NK-92 (cell line): Measurements from ENCODE around the gene CD209.
"Not testable (repeated sequence)": the region's sequence is repeated elsewhere in the genome, so short reads cannot be mapped to it uniquely, and the experiment has no call there.

Experiments
- DNase-seq: peaks from one replicate; lab custom pipeline; 2025; ENCODE audit not compliant: unreplicated experiment; lab: John Stamatoyannopoulos, UW

The CD209 gene

DNA sequence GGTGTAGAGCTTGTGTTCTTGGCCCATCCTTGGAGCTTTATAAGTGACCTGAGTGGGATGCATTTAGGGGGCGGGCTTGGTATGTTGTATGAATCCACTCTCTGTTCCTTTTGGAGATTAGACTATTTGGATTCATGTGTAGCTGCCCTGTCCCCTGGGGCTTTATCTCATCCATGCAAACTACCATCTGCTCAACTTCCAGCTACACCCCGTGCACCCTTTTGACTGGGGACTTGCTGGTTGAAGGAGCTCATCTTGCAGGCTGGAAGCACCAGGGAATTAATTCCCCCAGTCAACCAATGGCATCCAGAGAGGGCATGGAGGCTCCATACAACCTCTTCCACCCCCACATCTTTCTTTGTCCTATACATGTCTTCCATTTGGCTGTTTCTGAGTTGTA is 21.8 kb upstream of the CD209 start:
- no peak for DNase-seq

DNA sequence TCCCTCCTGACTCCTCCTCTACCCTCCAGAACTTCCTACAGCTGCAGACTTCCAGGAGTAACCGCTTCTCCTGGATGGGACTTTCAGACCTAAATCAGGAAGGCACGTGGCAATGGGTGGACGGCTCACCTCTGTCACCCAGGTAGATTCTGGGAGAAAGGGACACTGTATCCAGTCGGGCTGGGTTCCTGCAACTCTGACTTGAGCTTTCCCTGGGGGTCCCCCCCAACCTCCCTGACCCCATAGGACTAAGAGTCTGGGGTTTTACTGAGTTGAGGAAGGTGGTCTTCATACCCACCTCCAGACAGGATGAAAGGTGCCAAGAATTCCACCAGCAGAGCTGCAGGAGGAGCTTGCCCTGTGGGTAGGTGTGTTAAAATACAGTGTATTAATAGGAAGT is 20.2 kb upstream of the CD209 start:
- no peak for DNase-seq

DNA sequence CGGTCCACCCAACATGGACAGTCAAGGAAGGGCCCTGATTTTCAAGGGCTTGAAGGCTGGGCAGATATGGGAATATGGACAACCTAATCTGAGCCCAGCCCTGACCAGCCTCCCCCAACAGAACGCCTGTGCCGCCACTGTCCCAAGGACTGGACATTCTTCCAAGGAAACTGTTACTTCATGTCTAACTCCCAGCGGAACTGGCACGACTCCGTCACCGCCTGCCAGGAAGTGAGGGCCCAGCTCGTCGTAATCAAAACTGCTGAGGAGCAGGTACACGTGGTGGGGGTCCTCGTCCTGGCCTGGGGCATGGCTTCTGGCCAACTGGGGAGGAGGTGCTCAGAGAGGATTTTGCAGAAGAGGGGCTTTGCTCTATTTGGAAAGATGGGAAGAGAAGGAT is 19.2 kb upstream of the CD209 start:
- no peak for DNase-seq

GRCh38 chr19:7765043-7765442 is 17.7 kb upstream of the CD209 start:
- DNase-seq: not testable (repeated sequence)

- not testable (repeated sequence) for DNase-seq
Measured at GRCh38 chr19:7764157-7764556, 16.8 kb upstream of the CD209 start.

DNA sequence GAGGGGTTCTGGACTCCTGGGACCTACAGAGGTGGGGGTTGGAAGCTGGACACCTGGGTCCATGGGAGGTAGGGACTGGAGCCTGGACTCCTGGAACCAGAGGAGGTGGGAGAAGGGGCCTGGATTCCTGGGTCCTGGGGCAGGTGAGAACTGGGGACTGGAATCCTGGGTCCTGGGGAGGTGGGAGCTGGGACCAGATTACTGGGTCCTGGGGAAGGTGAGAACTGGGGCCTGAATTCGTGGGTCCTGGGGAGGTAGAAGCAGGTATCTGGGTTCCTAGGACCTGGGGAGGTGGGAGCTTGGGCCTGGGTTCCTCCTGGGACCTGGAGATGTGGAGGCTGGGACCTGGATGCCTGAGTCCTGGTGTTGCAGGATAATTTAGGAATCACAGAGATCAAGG is 16.4 kb upstream of the CD209 start:
- no peak for DNase-seq

GRCh38 chr19:7762719-7763293 is 15.5 kb upstream of the CD209 start, which contains the start of gene CLEC4M:
Gene CLEC4M, plus strand, starts transcription at chr19:7763243. Its CDS starts 24 bp downstream, at chr19:7763267.
- DNase-seq: no peak

DNA sequence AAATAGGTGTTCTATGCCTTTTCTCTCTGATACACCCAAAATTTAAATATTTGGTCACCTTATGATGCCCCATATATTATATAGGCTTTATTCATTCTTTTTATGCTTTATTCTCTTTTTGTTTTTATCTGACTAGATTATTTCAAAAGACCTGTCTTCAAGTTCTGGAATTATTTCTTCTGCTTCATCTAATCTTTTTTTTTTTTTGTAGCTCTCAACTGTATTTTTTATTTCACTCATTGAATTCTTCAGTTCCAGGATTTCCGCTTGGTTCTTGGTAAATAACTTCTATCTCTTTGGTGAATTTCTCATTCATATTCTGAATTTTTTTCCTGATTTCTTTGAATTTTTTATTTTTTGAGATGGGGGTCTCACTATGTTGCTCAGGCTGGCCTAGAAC is 11.8 kb upstream of the CD209 start:
- DNase-seq: no peak

DNA sequence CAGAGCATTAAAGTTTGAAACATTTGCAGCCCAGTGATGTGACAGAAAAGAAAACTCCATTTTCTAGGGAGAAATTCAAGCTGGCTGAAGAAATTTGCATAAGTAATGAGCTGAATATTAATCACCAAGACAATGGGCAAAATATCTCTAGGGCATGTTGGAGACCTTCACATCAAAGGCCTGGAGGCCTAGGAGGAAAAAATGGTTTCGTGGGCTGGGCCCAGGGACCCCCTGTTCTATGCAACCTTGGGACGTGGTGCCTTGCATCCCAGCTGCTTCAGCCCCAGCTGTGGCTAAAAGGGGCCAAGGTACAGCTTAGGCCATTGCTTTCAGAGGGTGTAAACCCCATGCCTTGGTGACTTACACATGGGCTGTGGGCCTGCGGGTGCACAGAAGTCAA is 10.0 kb upstream of the CD209 start:
- no peak for DNase-seq

GRCh38 chr19:7756258-7756657 is 8.9 kb upstream of the CD209 start:
- DNase-seq: no peak

DNA sequence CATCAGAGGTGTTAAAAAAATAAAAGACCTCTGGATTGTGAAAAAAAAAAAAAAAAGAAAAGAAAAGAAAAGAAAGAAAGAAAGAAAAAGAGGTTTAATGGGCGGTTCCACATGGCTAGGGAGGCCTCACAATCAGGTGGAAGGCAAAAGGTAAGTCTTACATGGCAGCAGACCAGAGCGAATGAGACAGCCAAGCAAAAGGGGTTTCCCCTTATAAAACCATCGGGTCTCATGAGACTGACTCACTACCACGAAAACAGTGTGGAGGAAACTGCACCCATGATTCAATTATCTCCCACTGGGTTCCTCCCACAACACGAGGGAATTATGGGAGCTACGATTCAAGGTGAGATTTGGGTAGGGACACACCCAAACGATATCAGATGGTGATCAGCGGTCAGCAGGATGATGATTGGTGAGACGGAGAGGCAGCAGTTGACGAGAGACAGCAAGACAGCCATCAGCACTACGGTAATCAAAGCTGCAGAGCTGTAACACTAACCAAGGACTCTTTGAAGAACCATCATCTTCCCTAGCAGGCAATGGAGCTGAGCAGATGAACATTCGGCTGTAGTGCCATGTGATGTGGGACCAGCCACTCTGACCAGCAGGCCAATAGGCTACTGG is 3.9 kb upstream of the CD209 start:
- DNase-seq: no peak

- DNase-seq: no peak
Measured at GRCh38 chr19:7748756-7749155, 1.4 kb upstream of the CD209 start.

GRCh38 chr19:7748171-7748570 is 837 bp upstream of the CD209 start:
- no peak for DNase-seq

DNA sequence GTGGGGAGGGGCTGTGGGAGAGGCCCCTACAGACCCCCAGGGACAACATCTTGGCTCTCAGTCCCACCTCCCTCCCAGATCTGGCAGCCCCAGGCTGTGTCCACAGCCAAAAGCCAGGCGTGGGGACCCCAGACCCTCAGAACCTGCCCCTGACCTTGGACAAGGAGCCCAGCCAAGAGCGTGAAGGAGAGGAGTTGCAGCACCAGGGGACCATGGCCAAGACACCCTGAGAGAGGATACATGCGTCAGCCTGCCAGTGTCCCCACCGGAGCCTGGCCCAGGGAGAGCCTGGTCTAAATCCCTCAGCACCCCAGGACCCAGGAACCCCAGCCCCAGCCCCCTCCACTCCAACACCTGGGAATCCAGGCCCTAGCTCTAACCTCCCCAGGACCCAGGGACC is 1.0 kb downstream of the CD209 start:
- DNase-seq: not testable (repeated sequence)

DNA sequence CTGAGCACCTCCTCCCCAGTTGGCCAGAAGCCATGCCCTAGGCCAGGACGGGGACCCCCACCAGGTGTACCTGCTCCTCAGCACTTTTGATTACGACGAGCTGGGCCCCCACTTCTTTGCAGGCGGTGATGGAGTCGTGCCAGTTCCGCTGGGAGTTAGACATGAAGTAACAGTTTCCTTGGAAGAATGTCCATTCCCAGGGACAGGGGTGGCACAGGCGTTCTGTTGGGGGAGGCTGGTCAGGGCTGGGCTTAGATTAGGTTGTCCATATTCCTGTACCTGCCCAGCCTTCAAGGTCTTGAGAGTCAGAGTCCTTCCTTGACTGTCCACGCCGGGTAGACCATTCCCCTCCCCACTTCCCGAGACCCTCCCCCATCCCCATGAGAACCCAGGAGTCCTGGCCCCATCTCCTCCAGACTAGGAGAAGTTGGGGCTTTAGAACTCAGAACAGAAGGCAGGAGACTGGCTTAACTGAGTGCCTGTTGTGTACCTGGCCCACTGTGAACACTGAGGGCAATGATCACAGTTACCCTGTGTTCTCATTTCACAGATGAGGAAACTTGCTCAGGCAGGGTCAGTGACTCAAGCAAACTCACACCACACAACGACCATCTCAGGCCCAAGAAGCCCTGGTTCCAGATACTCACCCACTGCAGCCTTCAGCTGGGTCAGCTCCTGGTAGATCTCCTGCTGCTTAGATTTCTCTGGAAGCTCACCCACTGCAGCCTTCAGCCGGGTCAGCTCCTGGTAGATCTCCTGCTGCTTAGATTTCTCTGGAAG is 2.3 kb downstream of the CD209 start:
- no peak for DNase-seq

DNA sequence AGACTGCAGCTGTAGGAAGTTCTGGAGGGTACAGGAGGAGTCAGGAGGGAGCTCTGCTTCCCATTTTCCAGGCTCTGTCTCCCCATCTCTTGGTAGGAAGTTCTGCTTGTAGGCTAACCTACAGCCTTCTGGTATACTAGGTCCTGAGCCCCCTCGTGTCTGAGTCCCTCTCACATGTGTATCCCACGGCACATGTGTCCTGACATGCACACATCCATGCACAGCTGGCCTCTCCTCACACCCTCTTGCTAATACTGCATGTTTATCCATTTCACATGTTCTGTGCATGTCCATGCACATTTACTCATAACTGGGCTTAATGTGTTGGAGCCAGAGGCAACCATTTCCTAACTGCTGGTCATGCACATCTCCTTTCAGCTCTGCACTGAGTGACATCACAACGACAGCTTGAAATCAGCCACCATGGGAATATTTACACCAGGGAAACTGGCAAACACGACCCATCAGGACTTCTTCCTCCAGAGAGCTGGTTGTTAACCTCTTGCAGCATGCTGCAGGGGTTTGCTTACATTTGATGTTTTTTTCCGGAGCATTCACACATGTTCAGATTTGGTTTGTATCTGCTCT is 3.0 kb downstream of the CD209 start:
- DNase-seq: no peak

DNA sequence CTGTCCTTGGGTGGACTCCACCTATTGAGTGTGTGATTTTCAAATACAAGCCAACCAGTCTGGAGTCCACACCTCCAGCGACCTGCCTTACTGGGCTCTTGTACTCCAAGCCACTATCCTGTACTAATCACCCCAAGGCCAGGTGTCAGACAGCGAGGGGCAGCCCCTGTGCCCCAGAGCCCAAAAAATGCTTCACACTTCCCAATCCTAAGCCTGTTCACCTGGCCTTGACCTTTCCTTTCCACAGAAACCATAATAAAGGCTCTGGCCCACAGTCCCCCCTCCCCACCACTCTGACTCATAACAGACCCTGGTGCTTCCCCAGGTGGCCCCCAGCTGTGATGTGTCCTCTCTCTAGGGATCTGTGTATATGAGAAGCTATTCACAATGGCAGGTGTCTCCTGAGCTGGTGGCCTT is 3.9 kb downstream of the CD209 start:
- no peak for DNase-seq

DNA sequence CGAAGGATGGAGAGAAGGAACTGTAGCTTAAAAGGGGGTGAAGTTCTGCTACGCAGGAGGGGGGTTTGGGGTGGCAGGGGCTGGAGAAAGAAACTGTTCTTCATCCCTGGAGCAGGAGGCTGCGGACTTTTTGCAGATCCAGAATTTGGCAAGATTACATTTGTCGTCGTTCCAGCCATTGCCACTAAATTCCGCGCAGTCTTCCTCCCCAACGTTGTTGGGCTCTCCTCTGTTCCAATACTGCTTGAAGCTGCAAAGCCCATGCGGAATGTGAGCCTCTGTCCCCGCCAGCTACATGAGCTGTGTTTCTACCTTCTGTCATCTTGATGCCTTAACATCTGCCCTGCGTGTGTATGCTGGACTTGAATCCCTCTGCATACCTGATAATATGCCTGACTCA is 4.3 kb downstream of the CD209 start:
- DNase-seq: no peak

DNA sequence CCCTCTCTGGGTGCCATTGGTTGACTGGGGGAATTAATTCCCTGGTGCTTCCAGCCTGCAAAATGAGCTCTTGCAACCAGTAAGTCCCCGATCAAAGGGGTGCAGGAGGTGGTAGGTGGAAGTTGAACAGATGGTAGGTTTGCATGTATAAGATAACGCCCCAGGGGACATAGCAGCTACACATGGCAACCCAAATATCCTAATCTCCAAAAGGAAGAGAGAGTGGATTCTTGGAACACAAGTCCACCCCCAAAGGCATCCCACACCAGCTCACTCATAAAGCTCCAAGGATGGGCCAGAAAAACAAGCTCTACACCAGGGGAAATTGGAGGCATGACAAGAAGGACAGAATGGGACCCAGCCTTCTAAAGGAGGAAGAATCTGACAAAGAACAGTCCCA is 4.8 kb downstream of the CD209 start:
- DNase-seq: no peak

DNA sequence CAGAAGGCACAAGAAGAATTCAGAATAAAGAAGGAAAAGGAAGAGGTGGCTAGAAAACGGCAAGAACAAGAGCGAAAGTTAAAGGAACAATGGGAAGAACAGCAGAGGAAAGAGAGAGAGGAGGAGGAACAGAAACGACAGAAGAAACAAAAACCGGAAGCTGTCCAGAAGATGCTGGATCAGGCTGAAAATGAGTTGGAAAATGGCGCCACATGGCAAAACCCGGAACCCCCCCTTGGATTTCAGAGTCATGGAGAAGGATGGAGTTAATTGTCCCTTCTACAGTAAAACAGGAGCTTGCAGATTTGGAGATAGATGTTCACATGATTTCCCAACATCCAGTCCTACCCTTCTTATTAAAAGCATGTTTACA is 6.7 kb downstream of the CD209 start:
- no peak for DNase-seq

- DNase-seq: no peak
Measured at GRCh38 chr19:7739801-7740681, 7.3 kb downstream of the CD209 start.
